H9 (cell line): ENCODE data around the gene RPL10A. TPM values are rescaled to one million over a fixed set of nuclear protein-coding genes. Genes with fewer than 3 reads are reported as not detected.
A peak's percentile ranks its signal among the peaks of the same experiment; 100 is the strongest.
"Not testable (repeated sequence)": the region's sequence is repeated elsewhere in the genome, so short reads cannot be mapped to it uniquely, and the experiment has no call there.

Experiments used
- DNase-seq: peaks from one replicate; pipeline ENCODE4 v3.0.0-alpha.2; 2017
- H2AFZ ChIP-seq: one replicate; pipeline ENCODE4 v1.6.1; 2013; ENCODE audit warnings: mild to moderate bottlenecking, low read length, control low read depth, moderate library complexity
- H2AK5ac ChIP-seq: 2 replicates; pipeline ENCODE4 v1.6.1; 2013; ENCODE audit warnings: low read length, control low read depth, mixed read lengths; ENCODE audit not compliant: insufficient read length
- H2BK120ac ChIP-seq: one replicate; pipeline ENCODE4 v1.6.1; 2013; ENCODE audit warnings: low read depth, mild to moderate bottlenecking, low read length, control low read depth, inconsistent platforms; ENCODE audit not compliant: poor library complexity, severe bottlenecking
- H2BK12ac ChIP-seq: 2 replicates; pipeline ENCODE4 v1.6.1; 2013; ENCODE audit warnings: low read length, control low read depth, mixed read lengths, low read depth; ENCODE audit not compliant: insufficient read length
- H2BK15ac ChIP-seq: 2 replicates; pipeline ENCODE4 v1.6.1; 2013; ENCODE audit warnings: low read depth, low read length, control low read depth
- H2BK20ac ChIP-seq: one replicate; pipeline ENCODE4 v1.6.1; 2013; ENCODE audit warnings: low read depth, mild to moderate bottlenecking, low read length, control low read depth, inconsistent platforms; ENCODE audit not compliant: poor library complexity, severe bottlenecking
- H2BK5ac ChIP-seq: 2 replicates; pipeline ENCODE4 v1.6.1; 2013; ENCODE audit warnings: low read length, control low read depth, mixed read lengths; ENCODE audit not compliant: insufficient read length
- H3K14ac ChIP-seq: 2 replicates; pipeline ENCODE4 v1.6.1; 2013; ENCODE audit warnings: low read length, control low read depth; ENCODE audit not compliant: insufficient read depth
- H3K18ac ChIP-seq: 2 replicates; pipeline ENCODE4 v1.6.1; 2013; ENCODE audit warnings: low read depth, mild to moderate bottlenecking, mixed read lengths, low read length, control low read depth; ENCODE audit not compliant: insufficient read length
- H3K23ac ChIP-seq: 2 replicates; pipeline ENCODE4 v1.6.1; 2013; ENCODE audit warnings: low read length, control low read depth, mixed read lengths, low read depth; ENCODE audit not compliant: insufficient read length
- H3K23me2 ChIP-seq: 2 replicates; pipeline ENCODE4 v1.6.1; 2013; ENCODE audit warnings: low read depth, mild to moderate bottlenecking, mixed read lengths, low read length, control low read depth; ENCODE audit not compliant: insufficient read length, poor library complexity, severe bottlenecking
- H3K27ac ChIP-seq: 2 replicates; pipeline ENCODE4 v1.5.1; 2013; ENCODE audit warnings: low read length, control low read depth, mixed read lengths, low read depth; ENCODE audit not compliant: insufficient read length
- H3K27me3 ChIP-seq: 2 replicates; pipeline ENCODE4 v1.6.1; 2013; ENCODE audit warnings: low read length, control low read depth, inconsistent platforms; ENCODE audit not compliant: insufficient read depth
- H3K4ac ChIP-seq: 2 replicates; pipeline ENCODE4 v1.6.1; 2013; ENCODE audit warnings: low read depth, mild to moderate bottlenecking, control low read depth, inconsistent platforms, low read length, moderate library complexity
- H3K4me1 ChIP-seq: 2 replicates; pipeline ENCODE4 v1.6.1; 2013; ENCODE audit warnings: low read length, control low read depth, inconsistent platforms; ENCODE audit not compliant: insufficient read depth
- H3K4me2 ChIP-seq: 2 replicates; pipeline ENCODE4 v1.6.1; 2013; ENCODE audit warnings: low read length, control low read depth, mixed read lengths; ENCODE audit not compliant: insufficient read length, insufficient read depth
- H3K56ac ChIP-seq: 2 replicates; pipeline ENCODE4 v1.6.1; 2013; ENCODE audit warnings: low read depth, mild to moderate bottlenecking, mixed read lengths, low read length, control low read depth; ENCODE audit not compliant: insufficient read length
- H3K79me1 ChIP-seq: 2 replicates; pipeline ENCODE4 v1.6.1; 2013; ENCODE audit warnings: low read depth, mild to moderate bottlenecking, moderate library complexity, low read length, control low read depth, inconsistent platforms; ENCODE audit not compliant: insufficient read depth, poor library complexity, severe bottlenecking
- H3K79me2 ChIP-seq: 2 replicates; pipeline ENCODE4 v1.6.1; 2013; ENCODE audit warnings: low read length, control low read depth, inconsistent platforms; ENCODE audit not compliant: insufficient read depth
- H3K9ac ChIP-seq: 2 replicates; pipeline ENCODE4 v1.6.1; 2013; ENCODE audit warnings: low read length, control low read depth, mixed read lengths; ENCODE audit not compliant: insufficient read length; ENCODE audit errors: extremely low read depth
- H3K9me3 ChIP-seq: one replicate; pipeline ENCODE4 v1.6.1; 2013; ENCODE audit warnings: low read depth, low read length, inconsistent platforms; ENCODE audit not compliant: control insufficient read depth
- H3T11ph ChIP-seq: one replicate; pipeline ENCODE4 v1.6.1; 2013; ENCODE audit warnings: mild to moderate bottlenecking, low read length, control low read depth, inconsistent platforms
- H4K20me1 ChIP-seq: one replicate; pipeline ENCODE4 v1.6.1; 2013; ENCODE audit not compliant: control insufficient read depth, insufficient read length, insufficient read depth
- H4K5ac ChIP-seq: 2 replicates; pipeline ENCODE4 v1.6.1; 2013; ENCODE audit warnings: low read depth, mild to moderate bottlenecking, mixed read lengths, low read length, control low read depth; ENCODE audit not compliant: insufficient read length
- H4K8ac ChIP-seq: replicated peaks from 2 replicates; pipeline ENCODE4 v1.6.1; 2013; ENCODE audit warnings: low read length, control low read depth, mixed read lengths, low read depth; ENCODE audit not compliant: insufficient read length
- H4K91ac ChIP-seq: 2 replicates; pipeline ENCODE4 v1.6.1; 2013; ENCODE audit warnings: low read depth, mild to moderate bottlenecking, moderate library complexity, mixed read lengths, low read length, control low read depth; ENCODE audit not compliant: insufficient read length
- H3K27ac Mint-ChIP-seq, 3 experiments: 2 replicates in 2 of 3; 3 replicates in 1 of 3; pipeline ENCODE4 v1.8.0; 2020 to 2021; ENCODE audit warnings: mixed read lengths in 3 of 3, mild to moderate bottlenecking in 1 of 3, moderate library complexity in 1 of 3
- H3K27me3 Mint-ChIP-seq: 2 replicates; pipeline ENCODE4 v1.8.0; 2021; ENCODE audit warnings: low read depth, mild to moderate bottlenecking, moderate library complexity, mixed read lengths
- H3K36me3 Mint-ChIP-seq, 3 experiments: 2 replicates in 2 of 3; 3 replicates in 1 of 3; pipeline ENCODE4 v1.8.0; 2020 to 2021; ENCODE audit warnings: low read depth in 3 of 3, mixed read lengths in 3 of 3; ENCODE audit not compliant: insufficient read depth in 1 of 3
- H3K4me1 Mint-ChIP-seq, 2 experiments: 2 replicates each; pipeline ENCODE4 v1.8.0; 2020; ENCODE audit warnings: mixed read lengths in 2 of 2
- H3K4me3 Mint-ChIP-seq, 2 experiments: 2 replicates in 1 of 2; 3 replicates in 1 of 2; pipeline ENCODE4 v1.8.0; 2020 to 2021; ENCODE audit warnings: mild to moderate bottlenecking in 2 of 2, mixed read lengths in 2 of 2, moderate library complexity in 1 of 2
- H3K9me3 Mint-ChIP-seq, 2 experiments: 2 replicates in 1 of 2; 3 replicates in 1 of 2; pipeline ENCODE4 v1.8.0; 2020; ENCODE audit warnings: mild to moderate bottlenecking in 2 of 2, mixed read lengths in 2 of 2, moderate library complexity in 1 of 2
- WGBS: extraction: QIAGEN DNeasy Blood & Tissue Kit; methylation state at CpG from one replicate; pipeline ENCODE4 v1.1.7; 2013; ENCODE audit warnings: missing lambda C conversion rate, low lambda C conversion rate, mixed read lengths; ENCODE audit not compliant: insufficient read length; ENCODE audit errors: extremely low coverage; 5-methylcytosine and 5-hydroxymethylcytosine counted together
- total RNA-seq: library from RNA; stranded (reverse); gene quantifications from 2 replicates; pipeline ENCODE4 v1.2.1, GENCODE V29; 2021
- TF ChIP-seq, protein P1 (sequence below): fragments of 200-600 bp; sonication (generic); conservative IDR thresholded peaks from 3 replicates; pipeline ENCODE4 v1.8.0; 2021; ENCODE audit warnings: antibody characterized with exemption, mild to moderate bottlenecking

Gene RPL10A
- total RNA-seq, 1 experiment from 2014 or later: 1,830 TPM

DNA sequence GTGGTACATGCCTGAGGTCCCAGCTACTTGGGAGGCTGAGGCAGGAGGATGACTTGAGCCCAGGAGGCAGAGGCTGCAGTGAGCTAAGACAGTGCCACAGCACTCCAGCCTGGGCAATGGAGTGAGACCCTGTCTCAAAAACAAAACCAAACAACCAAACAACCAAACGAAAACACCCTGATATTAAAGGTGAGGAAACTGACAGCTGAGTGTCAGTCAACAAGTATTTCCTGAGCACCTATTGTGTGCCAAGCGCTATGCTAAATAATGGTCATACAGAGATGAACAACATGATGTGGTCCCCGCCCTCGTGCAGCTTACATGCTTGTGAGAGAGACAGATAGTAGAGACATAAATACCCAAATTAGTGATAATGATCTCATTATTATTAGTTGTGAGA is 46.4 kb downstream of the RPL10A start:
- peaks cover 8 to 29% of the 10 kb centered on the region in 2 experiments for H3K4me1 Mint-ChIP-seq
- WGBS: no CpG with 5 or more reads among the region's 4 CpGs
- no peak for DNase-seq
- Histone ChIP-seq H2AFZ (no peak overlapping the region), H3K79me2 (no peaks in the 10 kb centered on the region), H3K9me3 (no peaks in the 10 kb centered on the region), H3K14ac (no peak overlapping the region), H3K27me3 (no peaks in the 10 kb centered on the region; the same call in 1 of the 2 replicates), H4K8ac (no peak overlapping the region), H2BK5ac (no peak overlapping the region), H3K4me2 (no peak overlapping the region), H3K27ac (no peak overlapping the region), H2BK120ac (no peak overlapping the region), H3T11ph (no peak overlapping the region), H3K18ac (no peak overlapping the region), H2BK15ac (no peak overlapping the region), H4K5ac (no peak overlapping the region), H3K23ac (no peak overlapping the region), H2BK12ac (no peak overlapping the region), H4K20me1 (no peaks in the 10 kb centered on the region), H3K9ac (no peak overlapping the region), H4K91ac (no peak overlapping the region), H3K4me1 (no peaks in the 10 kb centered on the region; the same call in 1 of the 2 replicates), H3K23me2 (peaks cover 3% of the 10 kb centered on the region), H2AK5ac (no peak overlapping the region), H3K4ac (no peak overlapping the region), H3K79me1 (no peaks in the 10 kb centered on the region), H3K56ac (no peak overlapping the region), H2BK20ac (no peak overlapping the region)
- no peak overlapping the region for H3K27ac Mint-ChIP-seq
- TF ChIP-seq, protein P1, sequence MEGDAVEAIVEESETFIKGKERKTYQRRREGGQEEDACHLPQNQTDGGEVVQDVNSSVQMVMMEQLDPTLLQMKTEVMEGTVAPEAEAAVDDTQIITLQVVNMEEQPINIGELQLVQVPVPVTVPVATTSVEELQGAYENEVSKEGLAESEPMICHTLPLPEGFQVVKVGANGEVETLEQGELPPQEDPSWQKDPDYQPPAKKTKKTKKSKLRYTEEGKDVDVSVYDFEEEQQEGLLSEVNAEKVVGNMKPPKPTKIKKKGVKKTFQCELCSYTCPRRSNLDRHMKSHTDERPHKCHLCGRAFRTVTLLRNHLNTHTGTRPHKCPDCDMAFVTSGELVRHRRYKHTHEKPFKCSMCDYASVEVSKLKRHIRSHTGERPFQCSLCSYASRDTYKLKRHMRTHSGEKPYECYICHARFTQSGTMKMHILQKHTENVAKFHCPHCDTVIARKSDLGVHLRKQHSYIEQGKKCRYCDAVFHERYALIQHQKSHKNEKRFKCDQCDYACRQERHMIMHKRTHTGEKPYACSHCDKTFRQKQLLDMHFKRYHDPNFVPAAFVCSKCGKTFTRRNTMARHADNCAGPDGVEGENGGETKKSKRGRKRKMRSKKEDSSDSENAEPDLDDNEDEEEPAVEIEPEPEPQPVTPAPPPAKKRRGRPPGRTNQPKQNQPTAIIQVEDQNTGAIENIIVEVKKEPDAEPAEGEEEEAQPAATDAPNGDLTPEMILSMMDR: no peak
- H3K4me3 Mint-ChIP-seq: no peak overlapping the region
- H3K9me3 Mint-ChIP-seq: peaks cover 0 to 2% of the 10 kb centered on the region in 2 experiments; a peak in 1 of 5 replicates
- H3K27me3 Mint-ChIP-seq: peaks cover 5% of the 10 kb centered on the region
- H3K36me3 Mint-ChIP-seq: no peaks in the 10 kb centered on the region

DNA sequence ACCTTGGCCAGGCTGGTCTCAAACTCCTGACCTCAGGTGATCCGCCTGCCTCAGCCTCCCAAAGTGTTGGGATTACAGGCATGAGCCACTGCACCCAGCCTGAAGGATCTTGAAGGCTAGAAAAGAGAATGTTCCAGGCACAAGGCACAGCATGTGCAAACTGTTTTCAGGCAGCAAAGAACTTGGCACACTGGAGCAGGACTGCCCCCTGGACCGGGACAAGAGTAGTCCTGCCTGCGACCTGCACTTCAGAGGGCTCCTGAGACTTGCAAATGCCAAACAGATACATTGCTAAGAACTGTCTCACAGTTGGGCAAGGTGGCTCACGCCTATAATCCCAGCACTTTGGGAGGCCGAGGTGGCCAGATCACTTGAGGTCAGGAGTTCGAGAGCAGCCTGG is 47.7 kb downstream of the RPL10A start:
- not testable (repeated sequence) for H3K4me3 Mint-ChIP-seq
- no CpG with 5 or more reads among the region's 6 CpGs for WGBS
- DNase-seq: peak; percentile 46

More for the DNA sequence above, 47.7 kb downstream of the RPL10A start:
- not testable (repeated sequence) for H2BK15ac ChIP-seq, H2BK5ac ChIP-seq, H3K4ac ChIP-seq, H3K27ac Mint-ChIP-seq, H4K5ac ChIP-seq, H4K20me1 ChIP-seq, H2AFZ ChIP-seq, H2BK20ac ChIP-seq, H3K23ac ChIP-seq, H3K56ac ChIP-seq, H3K14ac ChIP-seq, H3K36me3 Mint-ChIP-seq, H3K4me1 ChIP-seq, H2BK120ac ChIP-seq, H3K79me1 ChIP-seq, H3K9me3 ChIP-seq, H3K27ac ChIP-seq, H3K18ac ChIP-seq, H3K4me2 ChIP-seq, H3K23me2 ChIP-seq, H4K8ac ChIP-seq, H3K27me3 Mint-ChIP-seq, H4K91ac ChIP-seq, H3K79me2 ChIP-seq, H3K9me3 Mint-ChIP-seq, H3K9ac ChIP-seq, H2BK12ac ChIP-seq, H3K27me3 ChIP-seq, H2AK5ac ChIP-seq, H3T11ph ChIP-seq
- H3K4me1 Mint-ChIP-seq: peaks cover 11 to 24% of the 10 kb centered on the region in 2 experiments
